Measurements from ENCODE around the gene CCDC51. TPM values are rescaled to one million over a fixed set of nuclear protein-coding genes. Genes with fewer than 3 reads are reported as not detected.

CCDC51 gene
- total and polyA plus RNA-seq, 2 experiments from 2014 or later: 20.8 to 24.1 TPM

GRCh38 chr3:48414376-48415250 lies 25.3 kb downstream of the CCDC51 start:
- Histone ChIP-seq H3K9me2 (ENCODE audit: insufficient read depth) (no peaks in the 10 kb centered on the region), H3K27ac (ENCODE audit: low read depth) (no peak overlapping the region), H3K4me1 (ENCODE audit: insufficient read depth) (no peaks in the 10 kb centered on the region), H3F3A (replicated peaks; ENCODE audit: low read depth) (no peaks in the 10 kb centered on the region), H4K20me1 (replicated peaks; ENCODE audit: insufficient read depth) (no peaks in the 10 kb centered on the region; the same call in 1 of the 2 replicates), H3K4me2 (no peak overlapping the region), H3K4me3 (no peak overlapping the region), H3K79me2 (replicated peaks; ENCODE audit: insufficient read depth) (no peaks in the 10 kb centered on the region), H3K27me3 (ENCODE audit: insufficient read depth) (no peaks in the 10 kb centered on the region), H2AFZ (no peak overlapping the region), H3K36me3 (ENCODE audit: insufficient read depth) (peaks cover 15% of the 10 kb centered on the region; the same call in 1 of the 2 replicates)
- ATAC-seq (no peak), DNase-seq (ENCODE audit: low spot score) (no peak)
- peaks cover 21% of the 10 kb centered on the region for H3K27me3 Mint-ChIP-seq (ENCODE audit: insufficient read depth, low read depth, poor library complexity)
- H3K27ac Mint-ChIP-seq: no peak overlapping the region
- no peak overlapping the region for H3K4me3 Mint-ChIP-seq
- no peaks in the 10 kb centered on the region for H3K4me1 Mint-ChIP-seq
- H3K36me3 Mint-ChIP-seq (ENCODE audit: low read depth): peaks cover 88% of the 10 kb centered on the region
- no peak for TF ChIP-seq CTCF (conservative IDR thresholded peaks at IDR 0.05; ENCODE audit: low read depth in 2 of 2)
- TF ChIP-seq POLR2AphosphoS5 (IDR thresholded peaks at IDR 0.05; ENCODE audit: low read depth): no peak
- TF ChIP-seq ZNF114 (CRISPR knock-in tag; IDR thresholded peaks at IDR 0.05): no peak
- no peak for TF ChIP-seq ETS1 (IDR thresholded peaks at IDR 0.05)
- no peaks in the 10 kb centered on the region for H3K9me3 Mint-ChIP-seq

GRCh38 chr3:48413611-48414010 lies 26.3 kb downstream of the CCDC51 start:
- Histone ChIP-seq H3K36me3 (ENCODE audit: insufficient read depth) (peaks cover 15% of the 10 kb centered on the region; the same call in 1 of the 2 replicates), H4K20me1 (replicated peaks; ENCODE audit: insufficient read depth) (no peaks in the 10 kb centered on the region; the same call in 1 of the 2 replicates), H3K79me2 (replicated peaks; ENCODE audit: insufficient read depth) (no peaks in the 10 kb centered on the region), H3K27me3 (ENCODE audit: insufficient read depth) (no peaks in the 10 kb centered on the region), H2AFZ (no peak overlapping the region), H3K4me2 (no peak overlapping the region), H3K4me3 (no peak overlapping the region), H3K27ac (ENCODE audit: low read depth) (no peak overlapping the region), H3K4me1 (ENCODE audit: insufficient read depth) (no peaks in the 10 kb centered on the region), H3F3A (replicated peaks; ENCODE audit: low read depth) (no peaks in the 10 kb centered on the region), H3K9me2 (ENCODE audit: insufficient read depth) (no peaks in the 10 kb centered on the region)
- Mint-ChIP-seq H3K9me3 (no peaks in the 10 kb centered on the region), H3K27ac (no peak overlapping the region), H3K4me3 (no peak overlapping the region), H3K36me3 (ENCODE audit: low read depth) (peaks cover 94% of the 10 kb centered on the region), H3K27me3 (ENCODE audit: insufficient read depth, low read depth, poor library complexity) (peaks cover 21% of the 10 kb centered on the region), H3K4me1 (no peaks in the 10 kb centered on the region)
- DNase-seq (ENCODE audit: low spot score) (no peak), ATAC-seq (no peak)
- TF ChIP-seq NANOG (IDR thresholded peaks at IDR 0.05; ENCODE audit: borderline replicate concordance) (no peak), STAT1 (IDR thresholded peaks at IDR 0.05; ENCODE audit: unreplicated experiment) (no peak), REST (IDR thresholded peaks at IDR 0.05; ENCODE audit: unreplicated experiment) (no peak), CTCF (conservative IDR thresholded peaks at IDR 0.05; ENCODE audit: low read depth in 2 of 2) (no peak)

All from GM23338 (cell line).